Measurements from ENCODE around the gene TCOF1. TPM values are rescaled to one million over a fixed set of nuclear protein-coding genes. Genes with fewer than 3 reads are reported as not detected.

The TCOF1 gene
- total and polyA plus RNA-seq, 2 of the 8 experiments (the other 6 are each of a cell fraction or from before 2014, with no cell fraction given): 35.9 to 170 TPM

GRCh38 chr5:150313501-150313900, 44.0 kb upstream of the TCOF1 start:
- Histone ChIP-seq H3K36me3 (ENCODE audit: control insufficient read depth in 2 of 4, insufficient read depth in 4 of 4, low read length in 3 of 4) (no peaks in the 10 kb centered on the region), H3K23me2 (ENCODE audit: low read depth, low read length) (no peaks in the 10 kb centered on the region), H4K20me1 (replicated peaks in 1 of 2; ENCODE audit: control insufficient read depth in 1 of 2, insufficient read depth in 2 of 2, low read length in 2 of 2) (no peaks in the 10 kb centered on the region), H3K4me1 (replicated peaks in 1 of 4; ENCODE audit: control insufficient read depth in 3 of 4, insufficient read depth in 4 of 4, low read length in 3 of 4) (peaks cover 0 to 3% (median 0%) of the 10 kb centered on the region in 4 experiments; a peak in 1 of 7 replicates), H3K79me2 (ENCODE audit: control insufficient read depth in 1 of 2, insufficient read depth in 2 of 2, low read length in 2 of 2) (no peaks in the 10 kb centered on the region), H2AFZ (ENCODE audit: low read length) (no peak overlapping the region), H3K9me3 (ENCODE audit: insufficient read depth in 2 of 2, low read depth in 1 of 2, low read length in 1 of 2) (no peaks in the 10 kb centered on the region), H4K91ac (replicated peaks; ENCODE audit: insufficient read length, low read length) (no peak overlapping the region), H4K5ac (ENCODE audit: insufficient read length, low read depth, low read length) (no peak overlapping the region), H2BK15ac (ENCODE audit: low read length) (no peak overlapping the region), H3K79me1 (ENCODE audit: low read depth, low read length) (no peaks in the 10 kb centered on the region), H3K56ac (replicated peaks; ENCODE audit: insufficient read length, low read depth, low read length) (no peak overlapping the region), H2BK12ac (ENCODE audit: low read depth, low read length) (no peak overlapping the region), H3K4me2 (ENCODE audit: insufficient read depth in 1 of 2, low read depth in 2 of 2, low read length in 2 of 2) (no peak overlapping the region), H3K9ac (replicated peaks in 1 of 4; ENCODE audit: extremely low read depth in 1 of 4, low read depth in 3 of 4, low read length in 3 of 4) (no peak overlapping the region), H3K23ac (ENCODE audit: insufficient read length) (no peak overlapping the region), H3K27ac (ENCODE audit: low read depth, low read length) (no peak overlapping the region), H3K4ac (replicated peaks; ENCODE audit: insufficient read length, low read depth, low read length) (no peak overlapping the region), H2BK20ac (ENCODE audit: low read length) (no peak overlapping the region), H2BK120ac (replicated peaks; ENCODE audit: low read depth, low read length) (no peak overlapping the region), H4K8ac (ENCODE audit: extremely low read depth, insufficient read depth, low read length) (no peak overlapping the region), H2BK5ac (ENCODE audit: low read depth, low read length) (no peak overlapping the region), H3K27me3 (replicated peaks in 1 of 4; ENCODE audit: control insufficient read depth in 3 of 4, extremely low read depth in 1 of 4, insufficient read depth in 3 of 4, low read length in 3 of 4) (no peaks in the 10 kb centered on the region), H3K14ac (ENCODE audit: insufficient read length) (no peak overlapping the region), H3K18ac (ENCODE audit: extremely low read depth, low read length) (no peak overlapping the region), H3K4me3 (ENCODE audit: extremely low read depth in 1 of 4, insufficient read depth in 2 of 4, low read depth in 3 of 4, low read length in 4 of 4) (no peak overlapping the region), H2AK5ac (ENCODE audit: low read depth, low read length) (no peak overlapping the region)
- ChIA-PET POLR2A (ENCODE audit: partially characterized antibody) (no interaction called here), CTCF (ENCODE audit: partially characterized antibody) (no interaction called here)
- WGBS, 2 experiments (ENCODE audit: extremely low coverage in 1 of 2, insufficient coverage in 1 of 2, insufficient read length in 1 of 2, insufficient replicate concordance in 2 of 2, low coverage in 1 of 2, low lambda C conversion rate in 2 of 2, missing lambda C conversion rate in 1 of 2): 91% methylated on average over 6 of the region's 6 CpGs; no CpG with 5 or more reads in 1 of the 2 experiments
- DNase-seq (ENCODE audit: low read depth in 1 of 2, low spot score in 2 of 2): no peak
- TF ChIP-seq, protein P1, sequence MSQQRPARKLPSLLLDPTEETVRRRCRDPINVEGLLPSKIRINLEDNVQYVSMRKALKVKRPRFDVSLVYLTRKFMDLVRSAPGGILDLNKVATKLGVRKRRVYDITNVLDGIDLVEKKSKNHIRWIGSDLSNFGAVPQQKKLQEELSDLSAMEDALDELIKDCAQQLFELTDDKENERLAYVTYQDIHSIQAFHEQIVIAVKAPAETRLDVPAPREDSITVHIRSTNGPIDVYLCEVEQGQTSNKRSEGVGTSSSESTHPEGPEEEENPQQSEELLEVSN (IDR thresholded peaks at IDR 0.05): no peak
- TF ChIP-seq TAF1 (IDR thresholded peaks at IDR 0.05; ENCODE audit: low read depth, low read length): no peak
- no peak for TF ChIP-seq EGR1 (IDR thresholded peaks at IDR 0.05; ENCODE audit: borderline replicate concordance, low read depth, low read length)
- TF ChIP-seq ASH2L (IDR thresholded peaks at IDR 0.05; ENCODE audit: low read length): no peak
- TF ChIP-seq NANOG (IDR thresholded peaks at IDR 0.05; ENCODE audit: insufficient read depth, low read depth, low read length, poor library complexity, severe bottlenecking): no peak
- TF ChIP-seq SRF (IDR thresholded peaks at IDR 0.05; ENCODE audit: low read depth, low read length): no peak
- TF ChIP-seq POLR2A (IDR thresholded peaks at IDR 0.05; ENCODE audit: control extremely low read depth in 1 of 2, low read depth in 2 of 2, low read length in 2 of 2): no peak
- no peak for TF ChIP-seq CBX8 (IDR thresholded peaks at IDR 0.05; ENCODE audit: borderline replicate concordance, low read depth, low read length)
- TF ChIP-seq RNF2 (IDR thresholded peaks at IDR 0.05; ENCODE audit: borderline replicate concordance, low read depth, low read length, missing control alignments, poor library complexity, severe bottlenecking): no peak
- no peak for TF ChIP-seq FOSL1 (IDR thresholded peaks at IDR 0.05; ENCODE audit: insufficient read depth, low read depth, low read length)
- no peak for TF ChIP-seq CBX5 (IDR thresholded peaks at IDR 0.05; ENCODE audit: low read depth, low read length)
- TF ChIP-seq EZH2 (IDR thresholded peaks at IDR 0.05; ENCODE audit: low read depth, low read length, severe bottlenecking): no peak
- no peak for FAIRE-seq
